Activated T-helper 1 cell treated with Interleukin-2 at 50 U/mL for 16 hours (primary cell): Measurements from ENCODE around the gene RFX7.

Source experiments
- DNase-seq: peaks from one replicate; pipeline ENCODE4 v3.0.0-alpha.2; 2020; ENCODE audit warnings: low read depth

The RFX7 gene

DNA sequence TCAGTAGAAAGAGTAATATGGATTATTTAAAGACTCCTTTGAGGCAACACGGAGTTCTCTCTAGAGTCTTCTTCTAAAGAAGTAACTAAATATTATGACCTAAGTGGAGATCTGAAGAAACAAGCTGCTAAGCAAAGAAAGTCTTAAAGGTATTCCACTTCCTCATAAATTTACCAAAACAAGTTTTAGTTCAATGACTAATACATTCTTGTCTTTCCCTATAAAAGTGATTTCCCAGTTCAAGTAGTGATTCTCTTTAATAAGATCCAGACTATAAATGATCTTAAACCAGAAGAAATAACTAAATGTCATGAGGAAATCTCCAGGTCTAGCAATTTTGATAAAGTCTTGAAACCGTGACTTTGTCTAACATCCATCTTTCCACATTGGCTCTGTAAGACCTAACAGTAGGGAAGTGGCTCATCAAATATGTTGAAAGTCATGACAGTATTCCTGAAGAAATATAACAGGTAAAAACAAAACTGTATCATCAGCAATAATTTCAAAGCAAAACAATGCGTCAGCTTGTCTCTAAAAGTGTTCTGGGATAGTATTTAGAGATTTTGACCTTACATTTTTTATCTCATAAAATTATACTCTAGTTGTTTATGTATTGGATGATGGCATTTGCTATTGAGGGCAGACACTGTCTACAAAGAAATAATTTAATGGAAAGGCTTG lies 198.5 kb downstream of the RFX7 start:
- no peak for DNase-seq

DNA sequence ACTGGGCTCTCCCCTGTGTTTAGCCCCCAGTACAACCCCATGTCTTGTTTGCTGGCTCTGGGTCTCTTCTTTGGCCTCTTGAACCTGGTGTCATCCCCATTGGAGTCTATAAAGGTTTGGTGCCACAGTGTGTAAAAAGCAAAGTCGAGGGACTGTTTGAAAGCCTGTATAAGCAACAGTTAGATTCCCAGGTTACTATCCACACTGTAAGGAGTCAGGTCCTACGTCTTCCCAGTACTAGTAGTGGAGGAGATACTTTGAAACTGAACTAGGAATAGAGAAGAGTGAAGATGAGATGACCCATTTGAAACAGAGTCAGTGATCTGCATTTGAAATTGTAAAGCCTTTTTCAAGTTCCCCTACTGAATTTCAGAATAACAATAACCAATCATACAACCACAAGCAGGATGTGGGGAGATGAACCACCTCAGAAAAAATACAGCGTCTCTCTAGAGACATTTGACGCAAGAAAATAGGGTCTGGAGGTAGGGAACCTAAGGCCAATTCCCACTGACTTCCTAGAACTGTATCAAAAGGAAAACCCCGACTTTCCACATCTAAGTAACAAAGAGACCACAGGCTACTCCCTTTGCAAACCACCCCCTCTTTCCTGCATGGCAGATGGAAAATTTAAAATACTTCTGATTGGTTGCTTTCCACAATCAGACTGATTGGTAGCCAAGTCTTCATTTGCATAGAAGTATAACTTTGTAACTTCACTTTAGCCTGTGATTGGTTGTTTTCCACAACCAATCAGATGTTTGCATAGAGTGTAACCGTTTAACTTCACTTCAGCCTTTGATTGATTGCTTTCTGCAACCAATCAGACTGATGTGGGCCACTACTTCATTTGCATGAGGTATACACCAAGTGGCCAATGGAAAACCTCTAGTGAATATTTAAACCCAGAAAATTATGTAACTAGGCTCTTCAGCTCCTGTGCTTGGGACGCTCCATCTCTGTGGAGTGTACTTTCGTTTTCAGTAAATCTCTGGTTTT lies 200.4 kb downstream of the RFX7 start:
- DNase-seq, result peak; percentile 10

DNA sequence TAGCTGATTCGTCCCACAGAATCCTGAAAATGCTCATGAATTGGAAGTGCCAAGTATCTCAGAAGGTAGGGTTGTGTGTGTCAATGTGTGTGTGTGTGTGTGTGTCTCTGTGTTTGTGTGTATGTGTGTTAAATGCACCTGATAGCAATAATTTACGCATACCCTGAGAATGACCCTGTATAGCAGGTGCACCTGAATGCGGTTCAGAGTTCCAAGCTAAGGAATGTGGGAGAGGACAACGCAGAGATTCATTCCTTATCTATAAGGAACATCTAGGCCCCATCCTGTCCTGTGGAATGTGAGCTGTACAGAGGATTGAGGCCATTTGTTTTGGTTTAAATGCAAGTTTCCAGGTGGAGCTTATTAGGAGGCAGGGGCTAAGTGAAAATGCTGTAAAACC lies 201.2 kb downstream of the RFX7 start:
- no peak for DNase-seq

DNA sequence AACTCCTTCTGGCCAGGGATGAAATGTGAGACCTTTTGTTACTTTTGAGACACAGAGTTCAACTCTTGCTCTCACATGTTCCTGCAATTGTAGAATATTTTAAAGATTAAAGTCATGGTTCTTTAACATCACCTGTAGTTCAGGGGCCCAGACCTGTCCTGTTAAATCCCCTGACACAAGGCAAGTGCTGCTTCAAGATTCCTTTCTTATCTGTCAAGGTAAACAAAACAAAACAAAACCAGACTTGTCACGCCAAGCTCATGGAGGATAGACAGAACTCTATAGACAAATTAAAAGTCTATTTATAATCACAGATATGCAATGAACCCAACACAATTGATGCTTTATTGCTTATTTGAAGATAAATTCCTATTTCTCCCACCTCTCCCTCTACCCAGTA lies 201.6 kb downstream of the RFX7 start:
- no peak for DNase-seq

DNA sequence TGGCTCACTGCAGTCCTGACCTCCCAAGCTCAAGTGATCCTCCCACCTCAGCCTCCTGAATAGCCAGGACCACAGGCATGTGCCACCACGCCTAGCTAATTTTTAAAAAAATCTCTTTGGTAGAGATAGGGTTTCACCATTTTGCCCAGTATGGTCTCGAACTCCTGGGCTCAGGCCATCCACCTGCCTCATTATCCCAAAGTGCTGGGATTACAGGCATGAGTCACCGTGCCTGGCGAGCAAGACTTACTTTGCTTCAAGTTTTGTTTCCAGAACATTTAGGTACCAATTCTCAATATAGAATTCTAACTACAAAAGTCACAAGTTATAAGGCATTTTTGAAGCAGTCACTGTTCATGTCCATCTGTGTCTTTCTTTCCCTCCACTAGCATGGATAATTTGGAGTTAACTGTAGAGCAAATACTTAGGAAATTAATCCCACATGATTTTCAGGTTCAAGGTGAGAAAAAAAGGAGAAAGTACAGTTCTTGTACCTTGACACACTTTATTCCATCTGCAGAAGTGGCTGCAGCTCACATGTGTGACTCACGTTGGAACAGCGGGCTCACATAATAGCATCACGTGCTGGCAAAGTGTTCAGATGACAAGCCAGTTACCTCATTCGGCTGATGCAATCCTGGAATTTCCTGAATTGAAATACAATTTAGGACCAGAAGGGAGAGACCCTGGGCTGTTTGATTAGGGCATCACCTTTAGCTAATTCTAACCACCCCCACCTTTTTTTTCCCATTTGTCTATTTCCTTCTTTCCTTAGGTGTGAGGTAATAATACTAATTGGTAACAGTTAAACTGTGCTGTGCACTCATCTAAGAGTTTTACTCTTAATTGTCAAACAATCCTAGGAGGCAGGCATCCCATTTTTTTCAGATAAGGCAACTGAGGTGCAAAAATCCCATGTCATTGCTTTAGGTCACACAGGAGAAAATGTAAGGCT lies 203.3 kb downstream of the RFX7 start:
- no peak for DNase-seq

DNA sequence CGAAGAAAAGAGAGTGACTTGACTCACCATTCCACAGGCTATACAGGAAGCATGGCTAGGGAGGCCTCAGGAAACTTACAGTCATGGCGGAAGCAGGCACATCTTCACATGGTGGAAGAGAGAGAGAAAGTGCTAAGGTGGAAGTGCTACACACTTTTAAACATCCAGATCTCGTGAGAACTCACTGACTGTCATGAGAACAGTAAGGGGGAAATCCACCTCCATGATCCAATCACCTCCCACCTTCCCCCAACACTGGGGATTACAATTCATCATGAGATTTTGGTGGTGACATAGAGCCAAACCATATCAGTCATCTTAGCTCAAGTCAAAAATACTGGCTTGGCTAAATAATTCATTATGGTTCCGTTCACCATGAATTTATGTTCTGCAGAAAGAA lies 205.0 kb downstream of the RFX7 start:
- DNase-seq, result no peak

DNA sequence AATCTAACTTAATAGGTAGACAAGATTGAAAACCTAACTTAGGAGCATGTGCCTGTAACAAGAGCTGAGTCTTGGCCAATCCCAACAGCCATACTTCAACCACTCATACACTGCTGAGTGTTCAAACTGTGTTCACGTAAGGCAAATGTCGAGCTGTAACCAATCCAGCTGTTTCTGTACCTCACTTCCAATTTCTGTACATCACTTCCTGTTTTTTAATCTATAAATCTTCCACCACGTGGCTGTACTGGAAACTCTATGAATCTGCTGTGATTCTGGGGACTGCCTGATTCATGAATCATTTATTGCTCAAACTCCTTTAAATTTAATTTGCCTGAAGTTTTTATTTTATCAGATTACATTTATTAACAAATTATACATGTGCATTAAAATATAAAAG lies 205.7 kb downstream of the RFX7 start:
- no peak for DNase-seq
